Measurements from ENCODE around the gene MPRIP.
A peak's percentile ranks its signal among the peaks of the same experiment; 100 is the strongest.
"Not testable (repeated sequence)": the region's sequence is repeated elsewhere in the genome, so short reads cannot be mapped to it uniquely, and the experiment has no call there.

Gene MPRIP

GRCh38 chr17:17010545-17011034, 31.7 kb upstream of the MPRIP start:
- in situ Hi-C loops (cut with HindIII; ENCODE audit: low pct_unique_long_range_greater_than_20kb, low sequenced_read_pairs); DNase-seq (ENCODE audit: low read depth in 1 of 2, low spot score in 1 of 2): not testable (repeated sequence)

GRCh38 chr17:17011043-17011907, 31.0 kb upstream of the MPRIP start:
- in situ Hi-C loops (cut with HindIII; ENCODE audit: low pct_unique_long_range_greater_than_20kb, low sequenced_read_pairs) = not testable (repeated sequence)
- DNase-seq (ENCODE audit: low read depth in 1 of 2, low spot score in 1 of 2) = peak in 1 of 2 experiments; percentile 64

- DNase-seq (ENCODE audit: low read depth in 1 of 2, low spot score in 1 of 2); in situ Hi-C loops (cut with HindIII; ENCODE audit: low pct_unique_long_range_greater_than_20kb, low sequenced_read_pairs): not testable (repeated sequence)
These were observed 28.2 kb upstream of the MPRIP start for GRCh38 chr17:17013828-17014747.

- DNase-seq (ENCODE audit: low read depth in 1 of 2, low spot score in 1 of 2); in situ Hi-C loops (cut with HindIII; ENCODE audit: low pct_unique_long_range_greater_than_20kb, low sequenced_read_pairs): not testable (repeated sequence)
These were observed 27.5 kb upstream of the MPRIP start for GRCh38 chr17:17014748-17015124.

GRCh38 chr17:17015230-17015629, 27.0 kb upstream of the MPRIP start:
- no peak for DNase-seq (ENCODE audit: low read depth in 1 of 2, low spot score in 1 of 2)
- TF ChIP-seq JUND (IDR thresholded peaks at IDR 0.05; ENCODE audit: low read depth) = no peak
- in situ Hi-C loops (cut with HindIII; ENCODE audit: low pct_unique_long_range_greater_than_20kb, low sequenced_read_pairs) = no loop called here

- in situ Hi-C loops (cut with HindIII; ENCODE audit: low pct_unique_long_range_greater_than_20kb, low sequenced_read_pairs); DNase-seq (ENCODE audit: low read depth in 1 of 2, low spot score in 1 of 2): not testable (repeated sequence)
These were observed 25.8 kb upstream of the MPRIP start for GRCh38 chr17:17016199-17017197.

GRCh38 chr17:17017343-17018014, 24.8 kb upstream of the MPRIP start:
- in situ Hi-C loops (cut with HindIII; ENCODE audit: low pct_unique_long_range_greater_than_20kb, low sequenced_read_pairs) = no loop called here
- no peak for DNase-seq (ENCODE audit: low read depth in 1 of 2, low spot score in 1 of 2)
- no peak for TF ChIP-seq JUND (IDR thresholded peaks at IDR 0.05; ENCODE audit: low read depth)

GRCh38 chr17:17018021-17018441, 24.2 kb upstream of the MPRIP start:
- DNase-seq (ENCODE audit: low read depth in 1 of 2, low spot score in 1 of 2) = no peak
- no peak for TF ChIP-seq JUND (IDR thresholded peaks at IDR 0.05; ENCODE audit: low read depth)
- in situ Hi-C loops (cut with HindIII; ENCODE audit: low pct_unique_long_range_greater_than_20kb, low sequenced_read_pairs) = no loop called here

- no peak for TF ChIP-seq JUND (IDR thresholded peaks at IDR 0.05; ENCODE audit: low read depth)
- in situ Hi-C loops (cut with HindIII; ENCODE audit: low pct_unique_long_range_greater_than_20kb, low sequenced_read_pairs) = no loop called here
- DNase-seq (ENCODE audit: low read depth in 1 of 2, low spot score in 1 of 2) = peak; percentile 55 to 83
These were observed 23.4 kb upstream of the MPRIP start for GRCh38 chr17:17018612-17019429.

- in situ Hi-C loops (cut with HindIII; ENCODE audit: low pct_unique_long_range_greater_than_20kb, low sequenced_read_pairs) = no loop called here
- no peak for DNase-seq (ENCODE audit: low read depth in 1 of 2, low spot score in 1 of 2)
- no peak for TF ChIP-seq JUND (IDR thresholded peaks at IDR 0.05; ENCODE audit: low read depth)
These were observed 22.9 kb upstream of the MPRIP start for GRCh38 chr17:17019430-17019762.

- TF ChIP-seq JUND (IDR thresholded peaks at IDR 0.05; ENCODE audit: low read depth) = no peak
- peak in 1 of 2 experiments; percentile 55 for DNase-seq (ENCODE audit: low read depth in 1 of 2, low spot score in 1 of 2)
- in situ Hi-C loops (cut with HindIII; ENCODE audit: low pct_unique_long_range_greater_than_20kb, low sequenced_read_pairs) = no loop called here
These were observed 22.3 kb upstream of the MPRIP start for GRCh38 chr17:17019891-17020456.
